Ovary (tissue), 9 donors: Measurements from ENCODE around the gene KHDRBS1. TPM values are rescaled to one million over a fixed set of nuclear protein-coding genes. Genes with fewer than 3 reads are reported as not detected.
"Not testable (repeated sequence)": the region's sequence is repeated elsewhere in the genome, so short reads cannot be mapped to it uniquely, and the experiment has no call there.

Experiments used
- DNase-seq, 5 donors: peaks; one replicate each; pipeline ENCODE4 v3.0.0-alpha.2; 2019 to 2020
- H3K27ac ChIP-seq, 2 donors: fragments of 200-600 bp; one replicate each; pipeline versions ENCODE4 v1.5.1 to v1.8.0; 2019 to 2022
- H3K27me3 ChIP-seq: fragments of 200-600 bp; one replicate; pipeline ENCODE4 v1.8.0; 2022
- H3K36me3 ChIP-seq: fragments of 200-600 bp; sonication (generic); one replicate; pipeline ENCODE4 v1.5.1; 2019
- H3K4me1 ChIP-seq: one replicate; pipeline ENCODE4 v1.8.1; 2013; ENCODE audit warnings: mild to moderate bottlenecking, moderate library complexity; ENCODE audit not compliant: insufficient read depth
- H3K4me3 ChIP-seq: fragments of 200-600 bp; sonication (generic); one replicate; pipeline ENCODE4 v1.5.1; 2017
- H3K9me3 ChIP-seq, 2 donors: fragments of 200-600 bp in 1 of 2; sonication (generic) in 1 of 2; one replicate each; pipeline versions ENCODE4 v1.5.1 to v1.8.1; 2013 to 2019; ENCODE audit warnings: mild to moderate bottlenecking in 1 of 2, moderate library complexity in 1 of 2
- EP300 ChIP-seq: sonication (generic); formaldehyde crosslinking; IDR thresholded peaks from one replicate; pipeline ENCODE4 v1.6.1; 2017; ENCODE audit warnings: antibody characterized with exemption
- POLR2A ChIP-seq: fragments of 450-650 bp; IDR thresholded peaks from one replicate; pipeline ENCODE4 v1.6.1; 2017; ENCODE audit warnings: antibody characterized with exemption, mild to moderate bottlenecking, moderate library complexity
- WGBS, 3 donors: extraction: QIAGEN DNeasy Blood & Tissue Kit in 1 of 3; methylation state at CpG; one replicate each; pipeline versions ENCODE4 v1.1.5 to v1.1.7; 2013 to 2017; 5-methylcytosine and 5-hydroxymethylcytosine counted together
- intact Hi-C, 4 donors: fragments of 100-400 bp; cut with DNase I; formaldehyde crosslinking; loops; one replicate each; pipeline versions ENCODE4 v1.11.0 to v1.15.1; 2022 to 2023
- polyA plus RNA-seq, 2 donors: library from polyadenylated mRNA; stranded (reverse); fragments of 200-250 nt in 1 of 2; fragments of 350-450 nt in 1 of 2; fragmentation: Illumina TruSeq in 1 of 2; extraction: RNeasy Lipid Tissue Mini Kit (QIAGEN cat#74804) in 1 of 2; gene quantifications; one replicate each; pipeline ENCODE4 v1.2.3, GENCODE V29; 2013 to 2014
- total RNA-seq, 7 donors: library from RNA; depleted of rRNA in 2 of 7; stranded (reverse); fragments of >200 nt in 2 of 7; fragmentation: NEBNext Ultra II Directional in 3 of 7; extraction: Animal tissue kit (Norgen Biotek cat#: 25700) in 3 of 7; gene quantifications; one replicate each; pipeline versions ENCODE4 v1.1.0 to v1.2.4, GENCODE V29; 2016 to 2023
- TF ChIP-seq, protein P1 (sequence below), 3 donors: fragments of 450-650 bp in 2 of 3; fragments of 200-600 bp in 1 of 3; IDR thresholded peaks; one replicate each; pipeline versions ENCODE4 v1.5.1 to v1.8.0; 2016 to 2022; ENCODE audit warnings: antibody characterized with exemption in 3 of 3, mild to moderate bottlenecking in 1 of 3
- donor health status: DM: no; HTN: no; CAD: no; lungs with moderate emphysema.
- donor health status: DM: no; HTN: no; CAD: no.
- donor health status: Bipolar disorder and iron deficiency.
- donor health status: DM: yes; HTN: yes; CAD: no.
- donor health status: DM: no; HTN: no; CAD: no.
- donor health status: DM: yes; HTN: yes; CAD: no.

KHDRBS1 gene
- total and polyA plus RNA-seq, 9 donors = 84.3 to 184 (median 143) TPM

GRCh38 chr1:32014948-32015273, 1.2 kb downstream of the KHDRBS1 start:
- peak overlapping the region; percentile 99 for H3K4me3 ChIP-seq
- WGBS, 3 donors = 0% methylated on average over 11 of the region's 11 CpGs
- H3K4me1 ChIP-seq = peaks cover 12% of the 10 kb centered on the region
- no peak for DNase-seq
- H3K36me3 ChIP-seq = no peaks in the 10 kb centered on the region
- intact Hi-C loops = loop anchor here in 2 of 4 donors (10.0 kb wide), 2 partner anchors 50 to 60 kb away; partner anchors contain the start of gene TMEM39B (in 1 of the 2)
- TF ChIP-seq POLR2A = no peak
- TF ChIP-seq, protein P1, sequence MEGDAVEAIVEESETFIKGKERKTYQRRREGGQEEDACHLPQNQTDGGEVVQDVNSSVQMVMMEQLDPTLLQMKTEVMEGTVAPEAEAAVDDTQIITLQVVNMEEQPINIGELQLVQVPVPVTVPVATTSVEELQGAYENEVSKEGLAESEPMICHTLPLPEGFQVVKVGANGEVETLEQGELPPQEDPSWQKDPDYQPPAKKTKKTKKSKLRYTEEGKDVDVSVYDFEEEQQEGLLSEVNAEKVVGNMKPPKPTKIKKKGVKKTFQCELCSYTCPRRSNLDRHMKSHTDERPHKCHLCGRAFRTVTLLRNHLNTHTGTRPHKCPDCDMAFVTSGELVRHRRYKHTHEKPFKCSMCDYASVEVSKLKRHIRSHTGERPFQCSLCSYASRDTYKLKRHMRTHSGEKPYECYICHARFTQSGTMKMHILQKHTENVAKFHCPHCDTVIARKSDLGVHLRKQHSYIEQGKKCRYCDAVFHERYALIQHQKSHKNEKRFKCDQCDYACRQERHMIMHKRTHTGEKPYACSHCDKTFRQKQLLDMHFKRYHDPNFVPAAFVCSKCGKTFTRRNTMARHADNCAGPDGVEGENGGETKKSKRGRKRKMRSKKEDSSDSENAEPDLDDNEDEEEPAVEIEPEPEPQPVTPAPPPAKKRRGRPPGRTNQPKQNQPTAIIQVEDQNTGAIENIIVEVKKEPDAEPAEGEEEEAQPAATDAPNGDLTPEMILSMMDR (IDR thresholded peaks at IDR 0.05) = no peak
- no peak for TF ChIP-seq EP300
- no peaks in the 10 kb centered on the region for H3K9me3 ChIP-seq
- no peaks in the 10 kb centered on the region for H3K27me3 ChIP-seq
- peak overlapping the region; percentile 80 to 95 for H3K27ac ChIP-seq

GRCh38 chr1:32020339-32020738, 6.7 kb downstream of the KHDRBS1 start:
- no peak overlapping the region for H3K27ac ChIP-seq
- intact Hi-C loops = no loop called here
- H3K4me1 ChIP-seq = peaks cover 25% of the 10 kb centered on the region
- H3K36me3 ChIP-seq = no peaks in the 10 kb centered on the region
- H3K27me3 ChIP-seq = no peaks in the 10 kb centered on the region
- TF ChIP-seq EP300 = no peak
- TF ChIP-seq, protein P1 (IDR thresholded peaks at IDR 0.05) = no peak
- no peak for TF ChIP-seq POLR2A
- no peak for DNase-seq
- no peak overlapping the region for H3K4me3 ChIP-seq
- H3K9me3 ChIP-seq = no peaks in the 10 kb centered on the region
- 29 to 39% (median 30%) methylated on average over 6 of the region's 6 CpGs for WGBS, 3 donors

DNA sequence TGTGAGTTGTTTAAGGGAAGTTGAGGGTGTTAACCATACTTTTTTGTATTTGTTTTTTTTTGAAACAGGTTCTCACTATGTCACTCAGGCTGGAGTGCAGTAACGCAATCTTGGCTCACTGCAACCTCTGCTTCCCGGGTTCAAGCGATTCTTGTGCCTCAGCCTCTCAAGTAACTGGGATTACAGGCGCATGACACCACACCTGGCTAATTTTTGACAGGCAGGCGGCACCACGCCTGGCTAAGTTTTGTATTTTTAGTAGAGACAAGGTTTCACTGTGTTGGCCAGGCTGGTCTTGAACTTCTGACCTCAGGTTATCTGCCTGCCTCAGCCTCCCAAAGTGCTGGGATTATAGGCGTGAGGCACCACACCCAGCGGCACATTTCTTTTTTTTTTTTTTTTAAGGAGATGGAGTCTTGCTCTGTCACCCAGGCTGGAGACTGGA, 7.9 kb downstream of the KHDRBS1 start:
- DNase-seq, H3K9me3 ChIP-seq, H3K27me3 ChIP-seq, H3K27ac ChIP-seq, intact Hi-C loops, H3K36me3 ChIP-seq, H3K4me3 ChIP-seq: not testable (repeated sequence)
- 89 to 91% (median 90%) methylated on average over 8 of the region's 8 CpGs for WGBS, 3 donors
- H3K4me1 ChIP-seq = peaks cover 25% of the 10 kb centered on the region

GRCh38 chr1:32023351-32023750, 9.7 kb downstream of the KHDRBS1 start:
- TF ChIP-seq POLR2A (no peak), EP300 (no peak)
- TF ChIP-seq, protein P1 (IDR thresholded peaks at IDR 0.05) = no peak
- H3K9me3 ChIP-seq = no peaks in the 10 kb centered on the region
- intact Hi-C loops = no loop called here
- no peak overlapping the region for H3K4me3 ChIP-seq
- no peak for DNase-seq
- peaks cover 23% of the 10 kb centered on the region for H3K4me1 ChIP-seq
- H3K27me3 ChIP-seq = no peaks in the 10 kb centered on the region
- H3K27ac ChIP-seq = no peak overlapping the region
- WGBS, 3 donors = 7 to 21% (median 12%) methylated on average over 3 of the region's 3 CpGs
- no peaks in the 10 kb centered on the region for H3K36me3 ChIP-seq

DNA sequence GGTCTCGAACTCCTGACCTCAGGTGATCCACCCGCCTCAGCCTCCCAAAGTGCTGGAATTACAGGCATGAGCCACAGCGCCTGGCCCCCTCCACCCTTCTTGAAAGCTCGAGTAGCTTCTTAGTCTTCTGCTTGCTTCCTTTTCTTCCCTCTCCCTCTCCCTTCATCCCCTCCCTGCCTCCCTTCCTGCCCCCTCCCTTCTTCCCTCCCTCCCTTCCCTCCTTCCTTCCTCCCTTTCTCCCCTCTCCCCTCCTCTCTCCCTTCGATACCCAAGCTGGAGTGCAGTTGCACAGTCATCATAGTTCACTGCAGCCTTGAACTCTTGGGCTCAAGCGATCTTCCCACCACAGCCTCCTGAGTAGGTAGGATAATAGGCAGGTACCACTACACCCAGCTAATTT, 11.8 kb downstream of the KHDRBS1 start:
- H3K9me3 ChIP-seq = no peaks in the 10 kb centered on the region
- no peak for DNase-seq
- H3K36me3 ChIP-seq = no peaks in the 10 kb centered on the region
- TF ChIP-seq, protein P1 (IDR thresholded peaks at IDR 0.05) = no peak
- TF ChIP-seq EP300 = no peak
- no peak for TF ChIP-seq POLR2A
- peaks cover 15% of the 10 kb centered on the region for H3K4me1 ChIP-seq
- H3K27ac ChIP-seq = no peak overlapping the region
- H3K4me3 ChIP-seq = no peak overlapping the region
- WGBS, 3 donors = 54 to 71% (median 60%) methylated on average over 6 of the region's 6 CpGs
- no peaks in the 10 kb centered on the region for H3K27me3 ChIP-seq
- intact Hi-C loops = no loop called here
